Measurements from ENCODE around the gene CRMP1. TPM values are rescaled to one million over a fixed set of nuclear protein-coding genes. Genes with fewer than 3 reads are reported as not detected.

CRMP1 gene
- total RNA-seq, 1 experiment from 2014 or later = 77.5 TPM

GRCh38 chr4:5796976-5797375 is 95.9 kb downstream of the CRMP1 start:
- no peak for TF ChIP-seq CTCF (conservative IDR thresholded peaks at IDR 0.05; ENCODE audit: low read depth, low read length)
- TF ChIP-seq EZH2 (IDR thresholded peaks at IDR 0.05; ENCODE audit: borderline replicate concordance, low read depth, low read length, poor library complexity, severe bottlenecking) = no peak
- H3K4me3 ChIP-seq (ENCODE audit: low read depth, low read length, poor library complexity, severe bottlenecking) = no peak overlapping the region
- intact Hi-C loops (cut with micrococcal nuclease; ENCODE audit: unreplicated experiment) = no loop called here
- ChIA-PET CTCF (no interaction called here), POLR2A (ENCODE audit: low non-redundant PET) (no interaction called here)
- H3K9me3 ChIP-seq (ENCODE audit: low read depth, low read length, poor library complexity, severe bottlenecking) = no peaks in the 10 kb centered on the region
- H3K36me3 ChIP-seq (ENCODE audit: insufficient read depth, low read length, poor library complexity, severe bottlenecking) = peaks cover 8% of the 10 kb centered on the region
- DNase-seq (ENCODE audit: low spot score) = no peak
- no peaks in the 10 kb centered on the region for H3K4me1 ChIP-seq (ENCODE audit: insufficient read depth, low read length, poor library complexity, severe bottlenecking)
- H3K27ac ChIP-seq (ENCODE audit: low read depth, low read length, poor library complexity, severe bottlenecking) = no peak overlapping the region
- no peaks in the 10 kb centered on the region for H3K27me3 ChIP-seq (replicated peaks; ENCODE audit: insufficient read depth, low read depth, low read length, poor library complexity)
- no TSS peak for BruUV-seq (replicated peaks)

GRCh38 chr4:5795580-5795979 is 97.3 kb downstream of the CRMP1 start:
- Histone ChIP-seq H3K4me1 (ENCODE audit: insufficient read depth, low read length, poor library complexity, severe bottlenecking) (no peaks in the 10 kb centered on the region), H3K27me3 (replicated peaks; ENCODE audit: insufficient read depth, low read depth, low read length, poor library complexity) (no peaks in the 10 kb centered on the region), H3K36me3 (ENCODE audit: insufficient read depth, low read length, poor library complexity, severe bottlenecking) (peaks cover 8% of the 10 kb centered on the region), H3K9me3 (ENCODE audit: low read depth, low read length, poor library complexity, severe bottlenecking) (no peaks in the 10 kb centered on the region), H3K4me3 (ENCODE audit: low read depth, low read length, poor library complexity, severe bottlenecking) (no peak overlapping the region), H3K27ac (ENCODE audit: low read depth, low read length, poor library complexity, severe bottlenecking) (no peak overlapping the region)
- no peak for DNase-seq (ENCODE audit: low spot score)
- ChIA-PET CTCF (no interaction called here), POLR2A (ENCODE audit: low non-redundant PET) (no interaction called here)
- TF ChIP-seq CTCF (conservative IDR thresholded peaks at IDR 0.05; ENCODE audit: low read depth, low read length) (no peak), EZH2 (IDR thresholded peaks at IDR 0.05; ENCODE audit: borderline replicate concordance, low read depth, low read length, poor library complexity, severe bottlenecking) (no peak)
- intact Hi-C loops (cut with micrococcal nuclease; ENCODE audit: unreplicated experiment) = no loop called here
- no TSS peak for BruUV-seq (replicated peaks)

- intact Hi-C loops (cut with micrococcal nuclease; ENCODE audit: unreplicated experiment) = loop anchor here (5.0 kb wide), 2 partner anchors 331 to 396 kb away; no protein-coding TSS in a partner anchor
- no peak for DNase-seq (ENCODE audit: low spot score)
- no TSS peak for BruUV-seq (replicated peaks)
- ChIA-PET CTCF (no interaction called here), POLR2A (ENCODE audit: low non-redundant PET) (no interaction called here)
- no peaks in the 10 kb centered on the region for H3K9me3 ChIP-seq (ENCODE audit: low read depth, low read length, poor library complexity, severe bottlenecking)
- no peaks in the 10 kb centered on the region for H3K27me3 ChIP-seq (replicated peaks; ENCODE audit: insufficient read depth, low read depth, low read length, poor library complexity)
- H3K4me3 ChIP-seq (ENCODE audit: low read depth, low read length, poor library complexity, severe bottlenecking) = no peak overlapping the region
- no peaks in the 10 kb centered on the region for H3K4me1 ChIP-seq (ENCODE audit: insufficient read depth, low read length, poor library complexity, severe bottlenecking)
- peaks cover 8% of the 10 kb centered on the region for H3K36me3 ChIP-seq (ENCODE audit: insufficient read depth, low read length, poor library complexity, severe bottlenecking)
- TF ChIP-seq EZH2 (IDR thresholded peaks at IDR 0.05; ENCODE audit: borderline replicate concordance, low read depth, low read length, poor library complexity, severe bottlenecking) (no peak), CTCF (conservative IDR thresholded peaks at IDR 0.05; ENCODE audit: low read depth, low read length) (no peak)
- no peak overlapping the region for H3K27ac ChIP-seq (ENCODE audit: low read depth, low read length, poor library complexity, severe bottlenecking)
Measured at GRCh38 chr4:5793514-5793913, 99.4 kb downstream of the CRMP1 start.

Measured in A673 (cell line).